Hepatocyte (in vitro differentiated cells): ENCODE data around the gene CORO2B.

Experiments used
- CTCF ChIP-seq: fragments of 200-600 bp; sonication (generic); IDR thresholded peaks from 2 replicates; pipeline ENCODE4 v1.5.1; 2016; ENCODE audit warnings: antibody characterized with exemption, mild to moderate bottlenecking; ENCODE audit not compliant: poor library complexity
- EZH2 ChIP-seq: fragments of 200-600 bp; sonication (generic); IDR thresholded peaks from 2 replicates; pipeline ENCODE4 v1.6.1; 2016; ENCODE audit warnings: antibody characterized with exemption, mild to moderate bottlenecking, borderline replicate concordance

GRCh38 chr15:68566377-68566954, 12.3 kb upstream of the CORO2B start:
- TF ChIP-seq CTCF: no peak
- TF ChIP-seq EZH2: no peak
